ENCODE results near the gene STARD8. TPM values are rescaled to one million over a fixed set of nuclear protein-coding genes. Genes with fewer than 3 reads are reported as not detected.
A peak's percentile ranks its signal among the peaks of the same experiment; 100 is the strongest.

The STARD8 gene
- total and polyA plus RNA-seq, 7 donors: 0.92 to 10.7 (median 5.3) TPM

GRCh38 chrX:68698942-68699341, 51.5 kb downstream of the STARD8 start:
- no peak overlapping the region for H3K27ac ChIP-seq

GRCh38 chrX:68699960-68700746, 52.7 kb downstream of the STARD8 start:
- TF ChIP-seq POLR2A (IDR thresholded peaks at IDR 0.05) (no peak), EP300 (IDR thresholded peaks at IDR 0.05) (no peak), POLR2AphosphoS5 (IDR thresholded peaks at IDR 0.05) (no peak), CTCF (IDR thresholded peaks at IDR 0.05) (no peak)
- H3K27ac ChIP-seq: no peak overlapping the region
- no peaks in the 10 kb centered on the region for H3K9me3 ChIP-seq
- H3K36me3 ChIP-seq: no peaks in the 10 kb centered on the region
- H3K27me3 ChIP-seq: no peaks in the 10 kb centered on the region
- H3K4me1 ChIP-seq: no peaks in the 10 kb centered on the region
- DNase-seq: no peak
- intact Hi-C loops (cut with DNase I): no loop called here
- 73 to 75% methylated on average over 7 of the region's 7 CpGs for whole genome bisulfite sequencing, 2 donors
- H3K4me3 ChIP-seq: no peak overlapping the region

More at GRCh38 chrX:68698942-68699341, 51.5 kb downstream of the STARD8 start:
- DNase-seq: no peak
- peaks cover 0 to 2% (median 0%) of the 10 kb centered on the region in 4 donors for H3K4me1 ChIP-seq
- no peaks in the 10 kb centered on the region for H3K36me3 ChIP-seq
- intact Hi-C loops (cut with DNase I): no loop called here
- peaks cover 0 to under 1% (median 0%) of the 10 kb centered on the region in 3 donors for H3K27me3 ChIP-seq
- H3K4me3 ChIP-seq: no peak overlapping the region
- no peak for TF ChIP-seq POLR2AphosphoS5 (IDR thresholded peaks at IDR 0.05)
- no peak for TF ChIP-seq CTCF (IDR thresholded peaks at IDR 0.05)
- no peak for TF ChIP-seq EP300 (IDR thresholded peaks at IDR 0.05)
- no peak for TF ChIP-seq POLR2A (IDR thresholded peaks at IDR 0.05)
- WGBS, 2 donors: 78 to 90% methylated on average over 2 of the region's 2 CpGs
- no peaks in the 10 kb centered on the region for H3K9me3 ChIP-seq

GRCh38 chrX:68703369-68703768, 55.9 kb downstream of the STARD8 start:
- intact Hi-C loops (cut with DNase I): no loop called here
- TF ChIP-seq POLR2A (IDR thresholded peaks at IDR 0.05) (no peak), CTCF (IDR thresholded peaks at IDR 0.05) (no peak), EP300 (IDR thresholded peaks at IDR 0.05) (no peak), POLR2AphosphoS5 (IDR thresholded peaks at IDR 0.05) (no peak)
- H3K4me3 ChIP-seq: no peak overlapping the region
- H3K36me3 ChIP-seq: no peaks in the 10 kb centered on the region
- no peaks in the 10 kb centered on the region for H3K9me3 ChIP-seq
- 45 to 52% methylated on average over 5 of the region's 5 CpGs for WGBS, 2 donors
- peak overlapping the region in 1 of 4 donors; percentile 4 for H3K27ac ChIP-seq
- DNase-seq: no peak
- no peaks in the 10 kb centered on the region for H3K4me1 ChIP-seq
- no peaks in the 10 kb centered on the region for H3K27me3 ChIP-seq

GRCh38 chrX:68703846-68704245, 56.4 kb downstream of the STARD8 start:
- Histone ChIP-seq H3K4me1 (no peaks in the 10 kb centered on the region), H3K9me3 (no peaks in the 10 kb centered on the region), H3K27ac (no peak overlapping the region), H3K27me3 (no peaks in the 10 kb centered on the region), H3K4me3 (no peak overlapping the region), H3K36me3 (no peaks in the 10 kb centered on the region)
- DNase-seq: no peak
- TF ChIP-seq POLR2A (IDR thresholded peaks at IDR 0.05) (no peak), CTCF (IDR thresholded peaks at IDR 0.05) (no peak), POLR2AphosphoS5 (IDR thresholded peaks at IDR 0.05) (no peak), EP300 (IDR thresholded peaks at IDR 0.05) (no peak)
- WGBS, 2 donors: 47 to 82% methylated on average over 3 of the region's 3 CpGs
- intact Hi-C loops (cut with DNase I): no loop called here
